GM12878 (cell line): ENCODE results near the gene TSHZ2.

Experiments
- BCL3 ChIP-seq: IDR thresholded peaks from 2 replicates; pipeline ENCODE4 v1.6.1; 2011; ENCODE audit warnings: borderline replicate concordance, low read depth, mild to moderate bottlenecking, moderate library complexity, low read length; ENCODE audit not compliant: insufficient read depth, poor library complexity, severe bottlenecking
- CEBPB ChIP-seq, 2 experiments: fragments of 150-350 bp in 1 of 2; IDR thresholded peaks; 2 replicates each; pipeline ENCODE4 v1.6.1; 2012 to 2014; ENCODE audit warnings: low read depth in 2 of 2, low read length in 2 of 2, borderline replicate concordance in 1 of 2, inconsistent platforms in 1 of 2
- EP300 ChIP-seq, 2 experiments: fragments of 150-350 bp in 1 of 2; IDR thresholded peaks; 2 replicates each; pipeline ENCODE4 v1.6.1; 2011 to 2012; ENCODE audit warnings: low read depth in 2 of 2, low read length in 2 of 2, borderline replicate concordance in 1 of 2, improper control_type of control experiment in 1 of 2, inconsistent platforms in 1 of 2; ENCODE audit not compliant: control insufficient read depth in 1 of 2
- JUND ChIP-seq: IDR thresholded peaks from 2 replicates; pipeline ENCODE4 v1.6.1; 2012; ENCODE audit warnings: low read depth, mild to moderate bottlenecking, low read length, improper control_type of control experiment, moderate library complexity
- MAX ChIP-seq: IDR thresholded peaks from 2 replicates; pipeline ENCODE4 v1.6.1; 2012; ENCODE audit warnings: low read depth, low read length, improper control_type of control experiment
- NRF1 ChIP-seq: conservative IDR thresholded peaks from 2 replicates; pipeline ENCODE4 v1.6.1; 2011; ENCODE audit warnings: mild to moderate bottlenecking, low read depth, low read length, improper control_type of control experiment
- RAD51 ChIP-seq: fragments of 450-650 bp; IDR thresholded peaks from 2 replicates; pipeline ENCODE4 v1.6.1; 2016; ENCODE audit warnings: moderate library complexity, mild to moderate bottlenecking, inconsistent platforms
- SIX5 ChIP-seq: IDR thresholded peaks from 2 replicates; pipeline ENCODE4 v1.6.1; 2011; ENCODE audit warnings: mild to moderate bottlenecking, low read depth, low read length, moderate library complexity; ENCODE audit not compliant: severe bottlenecking
- ZBTB11 ChIP-seq: fragments of 450-650 bp; formaldehyde crosslinking; IDR thresholded peaks from 2 replicates; pipeline ENCODE4 v1.5.0; 2022; ENCODE audit warnings: mild to moderate bottlenecking, missing genetic modification characterization
- ZBTB4 ChIP-seq: fragments of 450-650 bp; formaldehyde crosslinking; IDR thresholded peaks from 2 replicates; pipeline ENCODE4 v1.4.0; 2022; ENCODE audit warnings: mild to moderate bottlenecking, moderate library complexity

- no peak for TF ChIP-seq JUND
- no peak for TF ChIP-seq BCL3
- no peak for TF ChIP-seq NRF1
- no peak for TF ChIP-seq SIX5
- TF ChIP-seq ZBTB4, result no peak
- TF ChIP-seq RAD51, result no peak
- TF ChIP-seq ZBTB11 (CRISPR knock-in tag), result no peak
- no peak for TF ChIP-seq EP300 (IDR thresholded peaks at IDR 0.05; ENCODE audit: borderline replicate concordance in 1 of 2, control insufficient read depth in 1 of 2, low read depth in 2 of 2, low read length in 2 of 2)
- no peak for TF ChIP-seq CEBPB (IDR thresholded peaks at IDR 0.05; ENCODE audit: borderline replicate concordance in 1 of 2, low read depth in 2 of 2, low read length in 2 of 2)
- no peak for TF ChIP-seq MAX
Measured at GRCh38 chr20:53395188-53395923, 423.2 kb downstream of the TSHZ2 start.
